ENCODE data around the gene GAGE1.

GAGE1 gene

GRCh38 chrX:49627086-49627777 is 28.4 kb downstream of the GAGE1 start:
- H3K4me3 ChIP-seq (ENCODE audit: low read length) = no peak overlapping the region
- H3K36me3 ChIP-seq (ENCODE audit: control insufficient read depth, low read depth, low read length) = no peaks in the 10 kb centered on the region
- no peak overlapping the region for H3K27ac ChIP-seq (ENCODE audit: low read length)
- no peaks in the 10 kb centered on the region for H3K4me1 ChIP-seq (ENCODE audit: control insufficient read depth, low read depth, low read length)
- H3K27me3 ChIP-seq (ENCODE audit: control insufficient read depth, insufficient read depth, low read length) = no peaks in the 10 kb centered on the region
- peaks cover 17% of the 10 kb centered on the region for H3K9me3 ChIP-seq (ENCODE audit: control insufficient read depth, low read depth, low read length)
- H3K9ac ChIP-seq (ENCODE audit: low read length) = no peak overlapping the region

GRCh38 chrX:49644991-49645637 is 46.3 kb downstream of the GAGE1 start:
- no peak overlapping the region for H3K9ac ChIP-seq (ENCODE audit: low read length)
- H3K9me3 ChIP-seq (ENCODE audit: control insufficient read depth, low read depth, low read length) = peaks cover 16% of the 10 kb centered on the region
- no peaks in the 10 kb centered on the region for H3K36me3 ChIP-seq (ENCODE audit: control insufficient read depth, low read depth, low read length)
- H3K27me3 ChIP-seq (ENCODE audit: control insufficient read depth, insufficient read depth, low read length) = no peaks in the 10 kb centered on the region
- no peaks in the 10 kb centered on the region for H3K4me1 ChIP-seq (ENCODE audit: control insufficient read depth, low read depth, low read length)
- no peak overlapping the region for H3K4me3 ChIP-seq (ENCODE audit: low read length)
- H3K27ac ChIP-seq (ENCODE audit: low read length) = no peak overlapping the region

GRCh38 chrX:49656533-49656932 is 57.7 kb downstream of the GAGE1 start:
- no peak overlapping the region for H3K4me3 ChIP-seq (ENCODE audit: low read length)
- peaks cover 12% of the 10 kb centered on the region for H3K9me3 ChIP-seq (ENCODE audit: control insufficient read depth, low read depth, low read length)
- H3K27ac ChIP-seq (ENCODE audit: low read length) = no peak overlapping the region
- no peaks in the 10 kb centered on the region for H3K27me3 ChIP-seq (ENCODE audit: control insufficient read depth, insufficient read depth, low read length)
- no peaks in the 10 kb centered on the region for H3K36me3 ChIP-seq (ENCODE audit: control insufficient read depth, low read depth, low read length)
- no peaks in the 10 kb centered on the region for H3K4me1 ChIP-seq (ENCODE audit: control insufficient read depth, low read depth, low read length)
- no peak overlapping the region for H3K9ac ChIP-seq (ENCODE audit: low read length)

All from iPS-18a (cell line).